Measurements from ENCODE around the gene ZNF496.

Gene ZNF496

DNA sequence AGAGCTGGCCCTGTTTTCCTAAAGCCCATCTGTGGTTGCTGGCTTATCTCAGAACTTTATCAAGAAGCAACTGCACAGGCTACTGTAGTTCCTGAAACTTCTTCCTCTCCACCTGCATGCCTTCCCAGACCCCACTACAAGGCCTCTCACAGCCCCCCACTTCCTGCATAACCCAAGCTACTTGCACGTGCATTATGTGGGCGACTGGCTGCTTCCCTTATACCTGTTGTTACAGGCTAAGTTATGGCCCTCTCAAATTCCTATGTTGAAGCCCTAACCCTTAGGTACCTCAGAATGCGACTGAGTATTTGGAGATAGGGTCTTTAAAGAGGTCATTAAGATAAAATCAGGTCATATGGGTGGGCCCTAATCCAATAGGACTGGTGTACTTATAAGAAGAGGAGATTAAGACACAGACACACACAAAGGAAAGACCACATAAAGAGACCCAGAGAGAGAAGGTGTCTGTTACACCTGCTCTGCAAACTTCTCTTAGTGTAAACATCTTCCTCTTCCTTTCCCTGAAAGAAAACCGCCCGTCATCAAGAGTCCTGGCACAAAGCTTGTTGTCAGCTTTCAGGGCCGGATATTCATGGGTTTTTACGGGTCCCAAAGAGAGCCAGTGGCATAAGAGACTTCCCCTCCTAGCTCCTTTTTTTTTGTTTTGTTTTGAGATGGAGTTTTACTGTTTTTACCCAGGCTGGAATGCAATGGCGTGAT is 5.1 kb downstream of the ZNF496 start:
- no peak for DNase-seq

DNA sequence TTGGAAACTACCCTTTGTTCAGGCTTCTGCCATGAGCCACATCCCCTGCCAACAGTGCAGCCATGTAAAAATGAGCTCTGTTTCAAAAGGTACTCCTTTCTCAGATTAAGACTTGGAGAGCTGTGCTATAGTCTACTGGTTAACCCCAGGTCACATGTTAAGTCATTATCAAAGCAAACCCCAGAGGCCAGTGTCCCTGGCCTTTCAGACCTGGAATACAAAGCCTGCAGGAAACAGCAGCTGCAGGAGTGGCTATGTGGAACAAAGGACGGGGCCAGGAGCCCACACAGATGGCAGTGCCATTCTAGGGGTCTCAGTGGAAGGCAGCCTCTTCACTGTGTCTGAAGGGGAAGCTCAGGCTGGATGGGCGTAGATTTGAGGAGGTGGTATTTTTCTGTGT is 6.7 kb downstream of the ZNF496 start:
- no peak for DNase-seq

DNA sequence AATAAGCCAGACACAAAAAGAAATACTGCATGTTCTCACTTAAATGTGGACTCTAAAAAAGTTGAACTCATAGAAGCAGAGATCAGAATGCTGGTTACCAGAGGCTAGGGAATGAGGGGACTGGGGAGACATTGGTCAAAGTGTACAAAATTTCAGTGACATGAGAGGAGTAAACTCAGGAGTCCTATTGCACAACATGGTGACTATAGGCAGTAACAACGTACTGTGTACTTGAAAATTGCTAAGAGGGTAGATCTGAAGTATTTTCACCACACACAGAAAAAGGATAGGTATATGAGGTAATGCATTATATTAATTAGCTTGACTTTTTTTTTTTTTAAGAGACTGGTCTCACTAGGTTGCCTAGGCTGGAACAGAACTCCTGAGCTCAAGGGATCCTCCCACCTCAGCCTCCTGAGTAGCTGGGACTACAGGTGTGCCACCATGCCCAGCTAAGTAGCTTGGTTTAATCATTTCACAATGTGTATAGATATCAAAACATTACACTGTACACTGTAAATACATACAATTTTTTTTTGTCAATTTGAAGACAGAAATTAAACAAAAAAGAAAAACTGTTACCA is 7.4 kb downstream of the ZNF496 start:
- no peak for DNase-seq

GRCh38 chr1:247322849-247323586 is 8.6 kb downstream of the ZNF496 start:
- DNase-seq = no peak

DNA sequence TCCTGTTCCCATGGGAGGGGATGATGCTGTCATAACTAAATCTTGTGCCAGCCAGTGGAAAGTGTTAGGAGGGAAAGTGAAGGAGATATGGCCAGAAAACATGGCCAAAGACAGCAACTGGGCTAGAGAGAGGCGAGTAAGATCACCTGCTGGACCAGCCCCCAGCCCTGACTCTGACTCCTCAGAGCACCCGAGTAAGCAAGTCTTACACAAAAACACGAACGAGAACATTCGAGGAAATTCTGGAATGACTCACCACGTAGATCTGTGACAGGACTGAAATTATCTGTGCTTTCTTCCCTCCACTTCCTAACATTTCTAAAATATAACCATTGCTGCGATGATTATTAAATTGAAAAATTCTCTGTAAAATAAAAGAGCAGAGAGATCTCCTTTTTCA is 9.2 kb downstream of the ZNF496 start:
- no peak for DNase-seq

DNA sequence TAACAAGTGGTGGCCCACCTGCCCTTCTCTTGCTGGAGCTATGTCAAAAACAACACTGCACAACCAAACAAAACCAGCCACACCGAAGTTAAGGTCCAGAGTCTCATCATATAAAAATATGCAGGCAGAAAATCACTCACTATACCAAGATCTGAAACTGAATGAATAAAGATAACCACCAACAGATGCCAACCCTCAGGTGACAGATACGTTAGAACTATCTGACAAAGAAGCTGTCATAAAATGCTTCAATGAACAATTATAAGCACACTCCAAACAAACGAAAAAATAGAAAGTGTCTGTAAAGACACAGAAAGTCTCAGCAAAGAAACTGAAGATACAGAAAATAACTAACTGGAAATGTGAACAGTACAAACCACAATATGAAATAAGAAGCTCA is 14.0 kb downstream of the ZNF496 start:
- no peak for DNase-seq

DNA sequence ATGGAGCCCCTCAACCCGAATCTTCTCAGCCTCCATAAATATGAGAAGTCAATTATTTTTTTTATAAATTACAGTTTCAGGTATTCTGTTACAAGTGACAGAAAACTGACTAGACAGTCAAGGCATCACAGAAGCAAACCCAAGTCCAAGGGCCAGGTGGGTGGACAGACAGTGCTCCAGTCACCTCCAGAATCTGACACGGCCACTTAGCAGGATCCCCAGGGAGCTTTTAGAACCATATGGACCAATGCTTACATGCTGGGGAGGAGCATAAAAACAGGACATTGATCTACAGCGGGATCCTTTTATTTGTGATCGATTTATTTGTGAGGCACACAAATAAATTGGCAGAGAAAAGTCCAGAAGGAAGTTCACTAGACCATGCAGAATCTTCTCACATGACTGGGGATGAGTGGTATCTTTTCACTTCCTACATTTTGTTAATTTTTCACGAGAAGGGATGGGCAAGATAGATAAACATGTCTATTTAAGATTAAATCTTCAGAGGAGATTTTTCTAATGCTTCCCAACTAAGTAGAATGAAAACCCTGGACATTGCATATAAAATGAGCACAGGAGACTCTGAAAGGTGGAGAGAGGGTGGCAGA is 15.0 kb downstream of the ZNF496 start:
- DNase-seq = no peak

- DNase-seq = no peak
Measured at GRCh38 chr1:247304031-247304430, 27.6 kb downstream of the ZNF496 start.

DNA sequence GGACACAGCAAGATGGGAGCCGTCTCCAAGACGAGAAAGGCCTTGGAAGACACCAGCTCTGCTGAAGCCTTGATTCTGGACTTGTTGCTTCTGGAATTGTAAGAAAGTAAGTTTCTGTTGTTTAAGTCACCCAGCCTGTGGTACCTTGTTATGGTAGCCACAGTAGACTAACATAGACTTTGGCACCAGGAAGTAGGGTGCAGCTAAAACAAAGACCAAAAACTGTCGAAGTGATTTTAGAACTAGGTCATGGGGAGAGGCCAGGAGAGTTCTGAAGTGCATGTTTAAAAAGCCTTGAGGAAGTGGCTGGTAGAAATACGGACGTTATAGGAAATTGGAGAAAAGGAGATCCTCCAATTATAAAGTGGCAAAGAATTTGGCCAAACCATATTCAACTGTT is 28.5 kb downstream of the ZNF496 start:
- DNase-seq = no peak

GRCh38 chr1:247301176-247301540 is 30.5 kb downstream of the ZNF496 start:
- no peak for DNase-seq

- DNase-seq = no peak
Measured at GRCh38 chr1:247300491-247301175, 31.0 kb downstream of the ZNF496 start.

- DNase-seq = no peak
Measured at GRCh38 chr1:247299723-247300381, 31.8 kb downstream of the ZNF496 start.

DNA sequence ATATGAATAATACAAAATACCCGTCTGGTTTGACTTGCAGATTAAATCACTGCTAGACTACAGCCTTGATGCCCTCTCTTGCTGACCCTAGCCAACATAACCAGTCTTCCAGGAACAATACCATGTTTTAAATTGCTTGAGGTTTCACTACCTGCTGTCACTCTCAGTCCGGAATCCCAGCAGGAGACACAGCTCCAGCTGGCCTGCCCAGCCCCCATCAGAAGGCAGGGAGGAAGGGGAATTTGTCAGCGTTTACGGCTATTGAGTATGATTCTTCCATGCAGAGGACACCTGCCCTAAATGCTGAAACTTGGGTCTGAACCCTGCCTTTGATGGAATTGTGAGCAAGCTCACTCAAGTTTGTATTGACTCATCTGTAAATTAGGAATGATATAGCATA is 33.0 kb downstream of the ZNF496 start:
- DNase-seq = no peak

- DNase-seq = no peak
Measured at GRCh38 chr1:247298124-247298481, 33.6 kb downstream of the ZNF496 start.

GRCh38 chr1:247297263-247298123 is 34.2 kb downstream of the ZNF496 start:
- no peak for DNase-seq

GRCh38 chr1:247296599-247297180 is 35.0 kb downstream of the ZNF496 start:
- no peak for DNase-seq

DNA sequence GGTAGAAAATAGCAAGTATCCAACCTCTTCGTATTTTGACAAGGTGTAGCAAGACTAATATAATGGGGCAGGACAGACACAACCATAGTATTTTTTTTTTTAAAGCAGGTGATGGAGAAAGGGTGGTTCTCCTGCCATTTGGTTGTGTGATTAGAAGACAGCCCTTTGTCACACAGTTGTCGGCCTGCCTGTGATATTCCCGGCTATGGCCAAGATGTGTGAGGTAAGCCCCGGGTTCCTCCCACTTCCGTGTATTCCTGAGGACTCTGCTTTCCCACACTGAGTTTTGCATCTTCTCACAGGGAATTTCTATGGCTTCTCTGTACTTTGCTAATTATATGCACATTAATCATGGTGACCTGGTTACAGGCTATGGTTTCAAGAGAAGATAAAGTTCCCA is 35.9 kb downstream of the ZNF496 start:
- no peak for DNase-seq

DNA sequence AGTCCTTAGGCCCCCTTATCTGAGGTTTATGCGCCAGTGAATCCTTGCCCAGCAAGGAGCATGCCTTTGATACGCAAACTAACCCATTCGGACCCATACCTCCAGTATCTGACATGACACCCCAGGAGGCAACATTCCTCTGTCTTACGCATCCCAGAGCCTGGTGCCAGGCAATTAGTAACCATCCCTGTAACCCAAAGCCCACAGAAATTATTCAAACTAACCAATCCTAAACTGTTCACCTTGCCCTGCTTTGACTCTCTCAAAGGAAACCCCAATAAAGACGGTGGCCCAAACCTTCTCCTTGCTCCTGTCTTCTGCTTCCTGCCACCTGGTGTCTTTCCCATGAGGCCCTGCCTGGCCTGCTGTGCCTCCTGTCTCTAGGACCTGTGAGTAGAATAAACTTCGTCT is 36.4 kb downstream of the ZNF496 start:
- DNase-seq = no peak

DNA sequence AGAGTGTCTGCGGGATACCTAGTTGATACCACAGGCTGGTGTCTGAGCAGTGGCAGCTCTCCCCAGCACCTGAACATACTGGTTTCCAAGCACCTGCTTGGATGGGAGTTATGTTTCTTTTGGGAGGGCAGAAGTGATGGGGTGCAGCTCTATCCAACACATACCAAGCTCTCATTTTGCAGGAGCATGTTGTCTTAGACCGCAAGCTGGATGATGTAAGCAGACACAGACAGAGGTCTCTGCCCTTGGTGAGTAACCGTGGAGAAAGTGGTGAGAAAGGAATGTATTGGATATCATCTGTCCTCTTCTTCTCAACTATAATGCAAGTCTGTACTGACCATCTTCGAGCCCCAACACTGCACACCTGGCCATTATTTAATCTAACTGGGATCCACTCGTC is 37.4 kb downstream of the ZNF496 start:
- no peak for DNase-seq

- no peak for DNase-seq
Measured at GRCh38 chr1:247293047-247293446, 38.6 kb downstream of the ZNF496 start.

GRCh38 chr1:247291833-247292561 is 39.7 kb downstream of the ZNF496 start:
- DNase-seq = no peak
